Endothelial cell of umbilical vein (primary cell): ENCODE results near the gene FOCAD.

Experiments
- POLR2A ChIP-seq: IDR thresholded peaks from 2 replicates; pipeline ENCODE4 v1.6.1; 2012; ENCODE audit warnings: low read depth, mild to moderate bottlenecking, control low read depth, low read length
- POLR2AphosphoS5 ChIP-seq: IDR thresholded peaks from 2 replicates; pipeline ENCODE4 v1.6.1; 2012; ENCODE audit warnings: low read depth, mild to moderate bottlenecking, control low read depth, low read length, moderate library complexity; ENCODE audit not compliant: insufficient read depth
- TF ChIP-seq, protein P1 (sequence below), 2 donors: IDR thresholded peaks; 1 replicate in 1 of 2; 2 replicates in 1 of 2; pipeline ENCODE4 v1.5.1; 2011; ENCODE audit warnings: low read length in 2 of 2, mild to moderate bottlenecking in 2 of 2, moderate library complexity in 2 of 2, control low read depth in 1 of 2, inconsistent platforms in 1 of 2, low read depth in 1 of 2; ENCODE audit not compliant: insufficient read depth in 1 of 2; ENCODE audit errors: extremely low read depth in 1 of 2

DNA sequence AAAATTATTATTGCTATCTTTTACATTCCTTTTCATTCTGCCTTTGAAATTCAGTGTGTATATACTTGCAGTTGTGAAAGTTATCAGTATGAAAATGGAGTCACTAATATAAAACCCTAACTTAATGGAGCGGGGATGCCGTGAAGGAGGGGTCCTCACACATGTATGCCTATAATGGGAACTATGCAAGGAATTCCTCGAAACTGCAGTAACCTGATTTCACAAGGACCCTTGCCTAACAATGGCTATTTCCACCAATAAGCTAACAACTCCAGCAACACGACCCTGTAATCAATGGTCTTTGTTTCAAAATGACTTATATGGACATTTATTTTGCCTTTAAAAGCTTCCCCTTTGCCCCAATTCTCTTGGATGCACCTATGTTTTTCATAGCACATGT, 49.2 kb upstream of the FOCAD start:
- TF ChIP-seq, protein P1, sequence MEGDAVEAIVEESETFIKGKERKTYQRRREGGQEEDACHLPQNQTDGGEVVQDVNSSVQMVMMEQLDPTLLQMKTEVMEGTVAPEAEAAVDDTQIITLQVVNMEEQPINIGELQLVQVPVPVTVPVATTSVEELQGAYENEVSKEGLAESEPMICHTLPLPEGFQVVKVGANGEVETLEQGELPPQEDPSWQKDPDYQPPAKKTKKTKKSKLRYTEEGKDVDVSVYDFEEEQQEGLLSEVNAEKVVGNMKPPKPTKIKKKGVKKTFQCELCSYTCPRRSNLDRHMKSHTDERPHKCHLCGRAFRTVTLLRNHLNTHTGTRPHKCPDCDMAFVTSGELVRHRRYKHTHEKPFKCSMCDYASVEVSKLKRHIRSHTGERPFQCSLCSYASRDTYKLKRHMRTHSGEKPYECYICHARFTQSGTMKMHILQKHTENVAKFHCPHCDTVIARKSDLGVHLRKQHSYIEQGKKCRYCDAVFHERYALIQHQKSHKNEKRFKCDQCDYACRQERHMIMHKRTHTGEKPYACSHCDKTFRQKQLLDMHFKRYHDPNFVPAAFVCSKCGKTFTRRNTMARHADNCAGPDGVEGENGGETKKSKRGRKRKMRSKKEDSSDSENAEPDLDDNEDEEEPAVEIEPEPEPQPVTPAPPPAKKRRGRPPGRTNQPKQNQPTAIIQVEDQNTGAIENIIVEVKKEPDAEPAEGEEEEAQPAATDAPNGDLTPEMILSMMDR (IDR thresholded peaks at IDR 0.05; ENCODE audit: extremely low read depth in 1 of 2, insufficient read depth in 1 of 2, low read depth in 1 of 2, low read length in 2 of 2), result no peak
- TF ChIP-seq POLR2A, result no peak
- no peak for TF ChIP-seq POLR2AphosphoS5
